Activated gamma-delta T cell treated with Interleukin-2 at 50 U/mL for 16 hours (primary cell): ENCODE data around the gene ACTR6.
"Not testable (repeated sequence)": the region's sequence is repeated elsewhere in the genome, so short reads cannot be mapped to it uniquely, and the experiment has no call there.

ENCODE experiments used
- DNase-seq: peaks from one replicate; pipeline ENCODE4 v3.0.0-alpha.2; 2020

Gene ACTR6

GRCh38 chr12:100200463-100201181 lies at the start of gene ACTR6:
Gene ACTR6 (plus strand): TSS chr12:100200815. CDS start chr12:100200852, 37 bp downstream.
- peak; percentile 97 for DNase-seq

- no peak for DNase-seq
These were observed 48.8 kb upstream of the ACTR6 start for GRCh38 chr12:100151769-100152168.

- DNase-seq, result no peak
These were observed 47.5 kb upstream of the ACTR6 start for GRCh38 chr12:100153131-100153530.

- peak; percentile 69 for DNase-seq
These were observed 46.0 kb upstream of the ACTR6 start for GRCh38 chr12:100154474-100155247.

- DNase-seq, result no peak
These were observed 43.7 kb upstream of the ACTR6 start for GRCh38 chr12:100156731-100157426.

- no peak for DNase-seq
These were observed 43.2 kb upstream of the ACTR6 start for GRCh38 chr12:100157427-100157821.

GRCh38 chr12:100158535-100158934 lies 42.1 kb upstream of the ACTR6 start:
- no peak for DNase-seq

- no peak for DNase-seq
These were observed 41.1 kb upstream of the ACTR6 start for GRCh38 chr12:100159391-100160104.

GRCh38 chr12:100163416-100164152 lies 37.0 kb upstream of the ACTR6 start:
- DNase-seq, result peak; percentile 60

GRCh38 chr12:100164153-100164704 lies 36.4 kb upstream of the ACTR6 start:
- no peak for DNase-seq

- DNase-seq, result no peak
These were observed 35.3 kb upstream of the ACTR6 start for GRCh38 chr12:100165356-100165755.

GRCh38 chr12:100166232-100166631 lies 34.4 kb upstream of the ACTR6 start:
- no peak for DNase-seq

- no peak for DNase-seq
These were observed 32.1 kb upstream of the ACTR6 start for GRCh38 chr12:100168562-100168961.

GRCh38 chr12:100169345-100169744 lies 31.3 kb upstream of the ACTR6 start:
- DNase-seq, result no peak

- DNase-seq, result no peak
These were observed 30.2 kb upstream of the ACTR6 start for GRCh38 chr12:100170313-100170858.

GRCh38 chr12:100171248-100171647 lies 29.4 kb upstream of the ACTR6 start:
- no peak for DNase-seq

- DNase-seq, result no peak
These were observed 27.5 kb upstream of the ACTR6 start for GRCh38 chr12:100173111-100173510.

- no peak for DNase-seq
These were observed 26.1 kb upstream of the ACTR6 start for GRCh38 chr12:100174495-100174894.

- DNase-seq, result not testable (repeated sequence)
These were observed 24.1 kb upstream of the ACTR6 start for GRCh38 chr12:100176493-100176892.

GRCh38 chr12:100179252-100179651 lies 21.4 kb upstream of the ACTR6 start:
- no peak for DNase-seq

GRCh38 chr12:100184549-100185145 lies 16.0 kb upstream of the ACTR6 start:
- DNase-seq, result no peak
